Left lung (tissue), 10 donors: ENCODE results near the gene SNIP1. TPM values are rescaled to one million over a fixed set of nuclear protein-coding genes. Genes with fewer than 3 reads are reported as not detected.

ENCODE experiments used
- ATAC-seq: fragments of 200-7000 bp; cut with Tn5 transposase; one replicate; pipeline ENCODE4 v1.9.1; 2020; ENCODE audit warnings: moderate library complexity
- DNase-seq, 4 donors: peaks; one replicate each; pipeline ENCODE4 v3.0.0-alpha.2; 2013 to 2020
- H3K27ac ChIP-seq, 2 donors: fragments of 200-600 bp; sonication (generic) in 1 of 2; one replicate each; pipeline versions ENCODE4 v1.5.0 to v1.8.0; 2020 to 2021
- H3K27me3 ChIP-seq, 2 donors: fragments of 200-600 bp; sonication (generic) in 1 of 2; one replicate each; pipeline versions ENCODE4 v1.5.0 to v1.8.0; 2020 to 2021
- H3K36me3 ChIP-seq, 2 donors: fragments of 200-600 bp; sonication (generic) in 1 of 2; one replicate each; pipeline versions ENCODE4 v1.5.0 to v1.8.0; 2020 to 2021
- H3K4me1 ChIP-seq, 2 donors: fragments of 200-600 bp; one replicate each; pipeline ENCODE4 v1.8.0; 2021
- H3K4me3 ChIP-seq, 2 donors: fragments of 200-600 bp; sonication (generic) in 1 of 2; one replicate each; pipeline versions ENCODE4 v1.5.0 to v1.8.0; 2020 to 2021; ENCODE audit warnings: mild to moderate bottlenecking in 1 of 2
- H3K9me3 ChIP-seq, 2 donors: fragments of 200-600 bp; sonication (generic) in 1 of 2; one replicate each; pipeline versions ENCODE4 v1.5.0 to v1.8.0; 2020 to 2021
- intact Hi-C, 2 donors: fragments of 100-400 bp; cut with DNase I; formaldehyde crosslinking; loops; one replicate each; pipeline versions ENCODE4 v1.11.2 to v1.14.2; 2022
- polyA plus RNA-seq, 6 donors: library from polyadenylated mRNA; unstranded; fragments of 120-200 nt; gene quantifications; one replicate each; pipeline ENCODE4 v1.2.1, GENCODE V29; 2013; ENCODE audit not compliant: insufficient read length in 6 of 6
- total RNA-seq, 2 donors: library from RNA; stranded (reverse); fragmentation: NEBNext Ultra II Directional; extraction: Animal tissue kit (Norgen Biotek cat#: 25700); gene quantifications; one replicate each; pipeline ENCODE4 v1.2.1, GENCODE V29; 2021
- TF ChIP-seq, protein P1 (sequence below), 2 donors: fragments of 200-600 bp; sonication (generic) in 1 of 2; IDR thresholded peaks; one replicate each; pipeline versions ENCODE4 v1.5.0 to v1.8.0; 2021; ENCODE audit warnings: antibody characterized with exemption in 2 of 2
- donor health status: DM: no; HTN: yes; CAD: no.
- donor health status: DM: no; HTN: no; CAD: no.

The SNIP1 gene
- total and polyA plus RNA-seq, 8 donors = 12.3 to 17.3 (median 13.8) TPM

GRCh38 chr1:37575692-37576091 lies 21.6 kb upstream of the SNIP1 start:
- H3K27me3 ChIP-seq = no peaks in the 10 kb centered on the region
- H3K9me3 ChIP-seq = no peaks in the 10 kb centered on the region
- ATAC-seq (peak; percentile 79), DNase-seq (no peak)
- TF ChIP-seq, protein P1, sequence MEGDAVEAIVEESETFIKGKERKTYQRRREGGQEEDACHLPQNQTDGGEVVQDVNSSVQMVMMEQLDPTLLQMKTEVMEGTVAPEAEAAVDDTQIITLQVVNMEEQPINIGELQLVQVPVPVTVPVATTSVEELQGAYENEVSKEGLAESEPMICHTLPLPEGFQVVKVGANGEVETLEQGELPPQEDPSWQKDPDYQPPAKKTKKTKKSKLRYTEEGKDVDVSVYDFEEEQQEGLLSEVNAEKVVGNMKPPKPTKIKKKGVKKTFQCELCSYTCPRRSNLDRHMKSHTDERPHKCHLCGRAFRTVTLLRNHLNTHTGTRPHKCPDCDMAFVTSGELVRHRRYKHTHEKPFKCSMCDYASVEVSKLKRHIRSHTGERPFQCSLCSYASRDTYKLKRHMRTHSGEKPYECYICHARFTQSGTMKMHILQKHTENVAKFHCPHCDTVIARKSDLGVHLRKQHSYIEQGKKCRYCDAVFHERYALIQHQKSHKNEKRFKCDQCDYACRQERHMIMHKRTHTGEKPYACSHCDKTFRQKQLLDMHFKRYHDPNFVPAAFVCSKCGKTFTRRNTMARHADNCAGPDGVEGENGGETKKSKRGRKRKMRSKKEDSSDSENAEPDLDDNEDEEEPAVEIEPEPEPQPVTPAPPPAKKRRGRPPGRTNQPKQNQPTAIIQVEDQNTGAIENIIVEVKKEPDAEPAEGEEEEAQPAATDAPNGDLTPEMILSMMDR (IDR thresholded peaks at IDR 0.05) = no peak
- no peak overlapping the region for H3K27ac ChIP-seq
- H3K36me3 ChIP-seq = peaks cover 0 to 100% of the 10 kb centered on the region in 2 donors
- intact Hi-C loops = no loop called here
- no peaks in the 10 kb centered on the region for H3K4me1 ChIP-seq
- no peak overlapping the region for H3K4me3 ChIP-seq

GRCh38 chr1:37574834-37575480 lies 20.9 kb upstream of the SNIP1 start:
- no peak for ATAC-seq
- peaks cover 0 to 100% of the 10 kb centered on the region in 2 donors for H3K36me3 ChIP-seq

DNA sequence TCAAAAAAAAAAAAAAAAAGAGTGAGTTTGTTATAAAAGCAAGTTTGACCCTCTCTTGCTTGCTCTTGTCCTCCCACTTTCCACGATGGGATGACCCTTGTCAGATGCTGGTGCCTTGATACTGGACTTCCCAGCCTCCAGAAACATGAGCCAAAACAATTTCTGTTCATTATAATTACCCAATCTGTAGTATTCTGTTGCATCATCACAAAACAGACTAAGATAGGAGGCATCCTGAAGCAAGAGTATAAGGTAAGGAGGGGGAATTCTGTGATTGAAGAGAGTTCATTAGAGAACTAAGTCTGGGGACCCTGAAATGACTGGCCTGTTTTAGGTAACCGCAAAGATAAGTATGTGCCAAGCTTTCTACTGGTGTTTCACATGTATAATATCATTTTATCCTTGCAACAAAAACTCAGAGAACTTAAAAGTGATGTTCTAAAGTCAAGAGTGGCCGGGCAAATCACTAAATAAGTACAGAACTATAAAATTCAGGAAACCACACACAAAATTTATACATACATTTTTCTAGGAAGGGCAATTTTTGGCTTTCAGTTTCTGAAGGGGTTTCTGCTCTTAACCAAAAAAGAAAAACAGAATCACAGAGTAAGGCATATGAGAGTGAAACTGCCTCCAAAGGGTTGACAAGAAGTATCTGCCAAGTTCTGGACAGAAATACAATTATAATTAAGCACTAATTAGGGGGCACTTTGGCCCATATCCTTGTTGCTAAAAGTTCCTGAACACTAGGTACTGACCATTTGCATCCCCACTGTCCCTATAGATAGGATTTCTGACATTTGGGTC lies 16.6 kb upstream of the SNIP1 start:
- H3K27ac ChIP-seq = no peak overlapping the region
- no peak for DNase-seq
- TF ChIP-seq, protein P1 (IDR thresholded peaks at IDR 0.05) = no peak
- H3K36me3 ChIP-seq = peaks cover 6 to 100% of the 10 kb centered on the region in 2 donors
- intact Hi-C loops = no loop called here
- H3K4me3 ChIP-seq = no peak overlapping the region
- H3K9me3 ChIP-seq = no peaks in the 10 kb centered on the region
- ATAC-seq = no peak
- H3K27me3 ChIP-seq = no peaks in the 10 kb centered on the region
- no peaks in the 10 kb centered on the region for H3K4me1 ChIP-seq

More at GRCh38 chr1:37574834-37575480, 20.9 kb upstream of the SNIP1 start:
- Histone ChIP-seq H3K27me3 (no peaks in the 10 kb centered on the region), H3K27ac (no peak overlapping the region), H3K9me3 (no peaks in the 10 kb centered on the region), H3K4me3 (no peak overlapping the region), H3K4me1 (no peaks in the 10 kb centered on the region)
- DNase-seq = no peak
- intact Hi-C loops = no loop called here
- TF ChIP-seq, protein P1 (IDR thresholded peaks at IDR 0.05) = no peak

DNA sequence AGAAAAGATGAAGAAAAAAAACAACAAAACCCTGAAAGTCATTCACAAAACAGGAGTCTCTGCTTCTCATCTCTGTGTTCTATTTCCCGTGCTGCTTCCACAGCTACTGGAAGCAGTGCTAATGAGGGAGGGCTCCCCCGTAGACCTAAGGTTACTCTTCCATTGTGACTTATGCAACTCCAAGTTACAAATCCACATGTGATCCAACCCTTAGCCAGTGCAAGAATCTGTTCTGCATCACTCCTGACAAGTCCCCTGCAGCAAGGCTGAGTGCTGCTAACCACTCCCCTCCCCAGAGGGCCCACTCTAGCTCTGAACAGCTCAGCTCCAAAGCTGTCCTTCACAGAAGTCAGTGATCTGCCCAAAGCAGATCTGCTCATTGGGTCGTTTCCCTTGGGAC lies 12.9 kb upstream of the SNIP1 start:
- Histone ChIP-seq H3K4me3 (no peak overlapping the region), H3K9me3 (no peaks in the 10 kb centered on the region), H3K27ac (no peak overlapping the region), H3K27me3 (no peaks in the 10 kb centered on the region), H3K4me1 (no peaks in the 10 kb centered on the region), H3K36me3 (peaks cover 6 to 93% of the 10 kb centered on the region in 2 donors)
- TF ChIP-seq, protein P1 (IDR thresholded peaks at IDR 0.05) = no peak
- ATAC-seq (no peak), DNase-seq (no peak)
- intact Hi-C loops = no loop called here

DNA sequence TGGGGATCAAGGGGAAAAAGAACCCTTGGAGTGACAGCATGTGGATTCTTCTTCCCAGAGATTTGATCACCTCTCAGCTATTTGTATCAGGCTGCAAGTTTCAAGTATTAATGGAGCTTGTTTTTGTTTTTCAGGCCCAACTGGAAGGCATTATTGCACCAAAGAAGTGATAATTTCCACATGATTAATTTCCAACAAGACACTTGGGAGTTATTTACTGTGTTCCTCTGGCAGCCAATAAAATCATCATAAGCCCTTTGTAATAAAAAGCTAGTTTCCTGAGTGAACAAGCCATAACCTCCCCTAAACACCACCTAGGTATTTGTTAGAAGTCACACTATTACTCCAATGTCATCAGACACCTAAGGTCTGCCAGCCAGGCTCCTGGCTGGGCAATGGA lies 10.8 kb upstream of the SNIP1 start:
- TF ChIP-seq, protein P1 (IDR thresholded peaks at IDR 0.05) = no peak
- no peak overlapping the region for H3K4me3 ChIP-seq
- no peaks in the 10 kb centered on the region for H3K4me1 ChIP-seq
- no peaks in the 10 kb centered on the region for H3K9me3 ChIP-seq
- ATAC-seq (no peak), DNase-seq (no peak)
- intact Hi-C loops = no loop called here
- no peaks in the 10 kb centered on the region for H3K27me3 ChIP-seq
- no peak overlapping the region for H3K27ac ChIP-seq
- peaks cover 6 to 72% of the 10 kb centered on the region in 2 donors for H3K36me3 ChIP-seq
